ENCODE measurements around the gene PTPN13.

The PTPN13 gene

DNA sequence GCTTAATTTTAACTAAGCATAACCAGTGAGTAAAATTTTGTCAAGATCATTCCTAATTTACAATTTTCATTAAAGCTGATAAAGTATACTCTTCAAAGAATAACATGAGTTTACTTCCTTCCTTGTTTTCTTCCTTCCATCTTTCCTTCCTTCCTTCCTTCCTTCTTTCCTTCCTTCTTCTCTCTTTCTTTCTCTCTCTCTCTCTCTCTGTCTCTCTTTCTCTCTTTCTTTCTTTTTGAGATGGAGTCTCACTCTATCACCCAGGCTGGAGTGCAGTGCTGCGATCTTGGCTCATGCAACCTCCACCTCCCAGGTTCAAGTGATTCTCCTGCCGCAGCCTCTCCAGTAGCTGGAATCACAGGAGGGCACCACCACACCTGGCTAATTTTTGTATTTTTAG, 42.7 kb upstream of the PTPN13 start:
- WGBS, 2 donors (ENCODE audit: extremely low coverage in 2 of 2, insufficient read length in 2 of 2, insufficient replicate concordance in 1 of 2): no CpG with 5 or more reads among the region's 2 CpGs

DNA sequence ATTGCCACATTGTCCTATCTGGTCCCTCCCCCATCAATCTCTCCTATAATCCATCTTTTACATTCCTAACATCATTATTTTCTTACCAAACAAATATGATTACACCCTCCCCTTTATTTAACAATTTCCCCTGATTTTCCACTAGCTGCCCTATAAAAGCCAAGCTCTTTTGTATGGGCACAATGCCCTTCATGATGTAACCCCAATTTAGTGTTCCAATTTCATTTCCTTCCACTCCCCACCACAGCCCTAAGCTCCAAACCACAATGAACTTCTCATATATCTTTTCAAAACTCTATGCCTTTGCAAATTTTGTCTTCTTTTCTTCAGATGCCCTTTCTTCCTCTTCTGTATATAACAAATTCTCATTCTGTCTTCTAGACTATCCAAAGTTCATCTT, 39.5 kb upstream of the PTPN13 start:
- Histone ChIP-seq H2BK5ac (ENCODE audit: low read length) (no peak overlapping the region), H2AK5ac (ENCODE audit: low read depth, low read length) (no peak overlapping the region), H3K27me3 (ENCODE audit: control insufficient read depth in 3 of 3, insufficient read depth in 3 of 3, low read depth in 1 of 3, low read length in 3 of 3) (no peaks in the 10 kb centered on the region), H3K4me1 (ENCODE audit: control insufficient read depth in 2 of 2, insufficient read depth in 1 of 2, low read depth in 1 of 2, low read length in 2 of 2) (peaks cover 0 to 7% of the 10 kb centered on the region in 2 donors), H3K79me1 (ENCODE audit: low read depth, low read length) (no peaks in the 10 kb centered on the region), H3K4me3 (ENCODE audit: low read length in 2 of 2) (no peak overlapping the region), H2AFZ (ENCODE audit: low read length) (no peak overlapping the region), H2BK12ac (ENCODE audit: low read length) (no peak overlapping the region), H3K18ac (ENCODE audit: low read length) (no peak overlapping the region), H4K8ac (ENCODE audit: low read depth, low read length) (no peak overlapping the region), H3K9me3 (replicated peaks in 1 of 2; ENCODE audit: control insufficient read depth in 2 of 2, insufficient read depth in 1 of 2, low read depth in 1 of 2, low read length in 2 of 2) (no peaks in the 10 kb centered on the region), H3K14ac (ENCODE audit: low read length) (no peak overlapping the region), H3K23ac (ENCODE audit: low read depth, low read length, poor library complexity) (no peak overlapping the region), H2BK120ac (ENCODE audit: low read depth, low read length) (no peak overlapping the region), H3K27ac (replicated peaks; ENCODE audit: low read length) (no peak overlapping the region), H3K9ac (ENCODE audit: low read depth, low read length, poor library complexity) (no peak overlapping the region), H2BK15ac (ENCODE audit: low read length) (no peak overlapping the region), H3K4me2 (ENCODE audit: insufficient read depth, low read length, poor library complexity, severe bottlenecking) (no peak overlapping the region), H3K4ac (ENCODE audit: low read length) (no peak overlapping the region), H3K36me3 (replicated peaks in 1 of 2; ENCODE audit: control insufficient read depth in 2 of 2, insufficient read depth in 2 of 2, low read length in 2 of 2) (peaks cover 0 to 3% of the 10 kb centered on the region in 2 donors), H4K91ac (ENCODE audit: low read depth, low read length, poor library complexity) (no peak overlapping the region)
- no peak for DNase-seq (ENCODE audit: low spot score)

More for the DNA sequence above, 42.7 kb upstream of the PTPN13 start:
- H2BK12ac ChIP-seq (ENCODE audit: low read length): no peak overlapping the region
- no peak overlapping the region for H3K4me3 ChIP-seq (ENCODE audit: low read length in 2 of 2)
- H2BK5ac ChIP-seq (ENCODE audit: low read length): no peak overlapping the region
- H3K23ac ChIP-seq (ENCODE audit: low read depth, low read length, poor library complexity): no peak overlapping the region
- H2AK5ac ChIP-seq (ENCODE audit: low read depth, low read length): no peak overlapping the region
- H4K8ac ChIP-seq (ENCODE audit: low read depth, low read length): no peak overlapping the region
- no peaks in the 10 kb centered on the region for H3K9me3 ChIP-seq (replicated peaks in 1 of 2; ENCODE audit: control insufficient read depth in 2 of 2, insufficient read depth in 1 of 2, low read depth in 1 of 2, low read length in 2 of 2)
- no peak overlapping the region for H3K14ac ChIP-seq (ENCODE audit: low read length)
- no peak overlapping the region for H3K18ac ChIP-seq (ENCODE audit: low read length)
- no peak overlapping the region for H2BK15ac ChIP-seq (ENCODE audit: low read length)
- DNase-seq (ENCODE audit: low spot score): no peak
- H3K36me3 ChIP-seq (replicated peaks in 1 of 2; ENCODE audit: control insufficient read depth in 2 of 2, insufficient read depth in 2 of 2, low read length in 2 of 2): peaks cover 0 to 9% of the 10 kb centered on the region in 2 donors
- no peak overlapping the region for H3K4ac ChIP-seq (ENCODE audit: low read length)
- H4K91ac ChIP-seq (ENCODE audit: low read depth, low read length, poor library complexity): no peak overlapping the region
- no peaks in the 10 kb centered on the region for H3K79me1 ChIP-seq (ENCODE audit: low read depth, low read length)
- H2BK120ac ChIP-seq (ENCODE audit: low read depth, low read length): no peak overlapping the region
- no peak overlapping the region for H2AFZ ChIP-seq (ENCODE audit: low read length)
- no peaks in the 10 kb centered on the region for H3K4me1 ChIP-seq (ENCODE audit: control insufficient read depth in 2 of 2, insufficient read depth in 1 of 2, low read depth in 1 of 2, low read length in 2 of 2)
- no peak overlapping the region for H3K27ac ChIP-seq (replicated peaks; ENCODE audit: low read length)
- H3K27me3 ChIP-seq (ENCODE audit: control insufficient read depth in 3 of 3, insufficient read depth in 3 of 3, low read depth in 1 of 3, low read length in 3 of 3): no peaks in the 10 kb centered on the region
- no peak overlapping the region for H3K9ac ChIP-seq (ENCODE audit: low read depth, low read length, poor library complexity)
- no peak overlapping the region for H3K4me2 ChIP-seq (ENCODE audit: insufficient read depth, low read length, poor library complexity, severe bottlenecking)

DNA sequence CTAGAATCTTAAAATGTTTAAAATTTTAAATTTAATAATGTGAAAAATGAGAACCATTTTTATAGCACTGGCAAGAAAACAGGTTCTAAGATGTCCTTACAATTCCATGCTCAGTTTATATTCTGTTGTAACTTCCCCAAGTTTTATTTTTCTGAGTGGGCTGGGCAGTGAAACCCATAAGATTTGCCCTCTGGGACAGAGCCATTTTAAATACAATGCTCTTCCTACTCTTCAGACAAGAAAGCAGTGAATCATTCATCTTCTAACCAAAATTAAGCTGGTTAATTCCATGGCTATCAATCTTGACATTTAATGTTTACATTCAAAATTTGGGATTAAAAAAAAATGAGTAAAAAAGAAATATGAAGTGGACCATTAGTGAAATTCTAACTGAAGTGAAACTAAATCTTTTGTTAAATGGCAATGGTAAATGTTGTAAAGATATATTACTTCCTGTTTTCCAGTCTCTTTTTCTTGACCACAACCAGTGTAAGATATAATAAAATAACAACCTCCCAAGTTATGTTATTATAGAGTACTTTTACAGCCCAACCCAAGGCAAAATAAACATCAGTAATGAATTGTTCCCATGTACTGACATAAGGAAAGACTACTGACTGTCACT, 37.2 kb upstream of the PTPN13 start:
- H3K4me2 ChIP-seq (ENCODE audit: insufficient read depth, low read length, poor library complexity, severe bottlenecking): no peak overlapping the region
- peaks cover 0 to 7% of the 10 kb centered on the region in 2 donors for H3K4me1 ChIP-seq (ENCODE audit: control insufficient read depth in 2 of 2, insufficient read depth in 1 of 2, low read depth in 1 of 2, low read length in 2 of 2)
- H3K14ac ChIP-seq (ENCODE audit: low read length): no peak overlapping the region
- H2AFZ ChIP-seq (ENCODE audit: low read length): no peak overlapping the region
- H3K4ac ChIP-seq (ENCODE audit: low read length): no peak overlapping the region
- no peaks in the 10 kb centered on the region for H3K27me3 ChIP-seq (ENCODE audit: control insufficient read depth in 3 of 3, insufficient read depth in 3 of 3, low read depth in 1 of 3, low read length in 3 of 3)
- H3K9me3 ChIP-seq (replicated peaks in 1 of 2; ENCODE audit: control insufficient read depth in 2 of 2, insufficient read depth in 1 of 2, low read depth in 1 of 2, low read length in 2 of 2): no peaks in the 10 kb centered on the region
- no peak overlapping the region for H3K9ac ChIP-seq (ENCODE audit: low read depth, low read length, poor library complexity)
- no peaks in the 10 kb centered on the region for H3K79me1 ChIP-seq (ENCODE audit: low read depth, low read length)
- no peak overlapping the region for H2AK5ac ChIP-seq (ENCODE audit: low read depth, low read length)
- no peak overlapping the region for H4K8ac ChIP-seq (ENCODE audit: low read depth, low read length)
- no peak overlapping the region for H3K27ac ChIP-seq (replicated peaks; ENCODE audit: low read length)
- H3K4me3 ChIP-seq (ENCODE audit: low read length in 2 of 2): no peak overlapping the region
- no peak overlapping the region for H2BK120ac ChIP-seq (ENCODE audit: low read depth, low read length)
- no peak overlapping the region for H2BK12ac ChIP-seq (ENCODE audit: low read length)
- DNase-seq (ENCODE audit: low spot score): no peak
- no peak overlapping the region for H3K18ac ChIP-seq (ENCODE audit: low read length)
- no peak overlapping the region for H4K91ac ChIP-seq (ENCODE audit: low read depth, low read length, poor library complexity)
- H3K23ac ChIP-seq (ENCODE audit: low read depth, low read length, poor library complexity): no peak overlapping the region
- H2BK5ac ChIP-seq (ENCODE audit: low read length): no peak overlapping the region
- H3K36me3 ChIP-seq (replicated peaks in 1 of 2; ENCODE audit: control insufficient read depth in 2 of 2, insufficient read depth in 2 of 2, low read length in 2 of 2): no peaks in the 10 kb centered on the region
- H2BK15ac ChIP-seq (ENCODE audit: low read length): no peak overlapping the region

DNA sequence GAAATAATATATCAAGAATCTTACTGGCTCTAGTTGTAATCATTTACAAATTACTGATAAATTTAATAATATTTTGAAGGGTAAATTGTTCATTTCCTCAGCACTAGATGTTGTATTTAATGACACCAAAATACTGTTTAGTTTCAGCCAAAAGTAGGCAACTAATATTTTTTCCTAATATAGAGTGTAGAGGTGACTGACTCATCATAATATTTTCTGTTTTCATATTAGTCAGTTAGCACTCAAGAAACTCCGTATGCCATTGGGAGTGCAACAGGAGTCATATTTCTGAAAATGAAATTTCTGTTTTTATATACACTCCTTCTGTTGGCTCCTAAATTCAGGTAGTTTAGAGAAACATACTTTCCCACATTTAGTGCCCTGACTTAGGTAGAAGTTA, 36.6 kb upstream of the PTPN13 start:
- H3K4me3 ChIP-seq (ENCODE audit: low read length in 2 of 2): no peak overlapping the region
- no peak overlapping the region for H2BK120ac ChIP-seq (ENCODE audit: low read depth, low read length)
- H3K9me3 ChIP-seq (replicated peaks in 1 of 2; ENCODE audit: control insufficient read depth in 2 of 2, insufficient read depth in 1 of 2, low read depth in 1 of 2, low read length in 2 of 2): no peaks in the 10 kb centered on the region
- H2AK5ac ChIP-seq (ENCODE audit: low read depth, low read length): no peak overlapping the region
- no peak overlapping the region for H2BK12ac ChIP-seq (ENCODE audit: low read length)
- no peak overlapping the region for H3K27ac ChIP-seq (replicated peaks; ENCODE audit: low read length)
- H4K8ac ChIP-seq (ENCODE audit: low read depth, low read length): no peak overlapping the region
- H3K23ac ChIP-seq (ENCODE audit: low read depth, low read length, poor library complexity): no peak overlapping the region
- H3K4me1 ChIP-seq (ENCODE audit: control insufficient read depth in 2 of 2, insufficient read depth in 1 of 2, low read depth in 1 of 2, low read length in 2 of 2): peaks cover 0 to 7% of the 10 kb centered on the region in 2 donors
- H2AFZ ChIP-seq (ENCODE audit: low read length): no peak overlapping the region
- no peak overlapping the region for H3K18ac ChIP-seq (ENCODE audit: low read length)
- H3K9ac ChIP-seq (ENCODE audit: low read depth, low read length, poor library complexity): no peak overlapping the region
- no CpG with 5 or more reads among the region's 1 CpG for WGBS, 2 donors (ENCODE audit: extremely low coverage in 2 of 2, insufficient read length in 2 of 2, insufficient replicate concordance in 1 of 2)
- H2BK15ac ChIP-seq (ENCODE audit: low read length): no peak overlapping the region
- H4K91ac ChIP-seq (ENCODE audit: low read depth, low read length, poor library complexity): no peak overlapping the region
- no peaks in the 10 kb centered on the region for H3K79me1 ChIP-seq (ENCODE audit: low read depth, low read length)
- H3K27me3 ChIP-seq (ENCODE audit: control insufficient read depth in 3 of 3, insufficient read depth in 3 of 3, low read depth in 1 of 3, low read length in 3 of 3): no peaks in the 10 kb centered on the region
- no peak overlapping the region for H3K4me2 ChIP-seq (ENCODE audit: insufficient read depth, low read length, poor library complexity, severe bottlenecking)
- H3K4ac ChIP-seq (ENCODE audit: low read length): no peak overlapping the region
- no peak for DNase-seq (ENCODE audit: low spot score)
- no peak overlapping the region for H3K14ac ChIP-seq (ENCODE audit: low read length)
- no peaks in the 10 kb centered on the region for H3K36me3 ChIP-seq (replicated peaks in 1 of 2; ENCODE audit: control insufficient read depth in 2 of 2, insufficient read depth in 2 of 2, low read length in 2 of 2)
- no peak overlapping the region for H2BK5ac ChIP-seq (ENCODE audit: low read length)

Data from neuronal stem cell (in vitro differentiated cells).